ENCODE measurements around the gene MRPS34.

MRPS34 gene

GRCh38 chr16:1772908-1773702, at the start of gene MRPS34:
Gene MRPS34 (minus strand): TSS chr16:1773134. CDS start chr16:1773119, 15 bp downstream.
- TF ChIP-seq CTCF (IDR thresholded peaks at IDR 0.05; ENCODE audit: insufficient read depth, low read length, missing control alignments): peak; percentile 82
- no peak for DNase-seq (ENCODE audit: low read depth, low spot score)
- peak within 1 kb of the TSS; percentile 81 for H3K4me3 ChIP-seq (ENCODE audit: low read depth, low read length)
- POLR2A ChIA-PET: interaction anchor here (0.9 to 4.3 kb wide), 5 partner anchors 9 to 81 kb away, joined by 3 to 31 read pairs (median 4); partner anchors contain the start of genes NUBP2 and SPSB3
- CTCF ChIA-PET: interaction anchor here (0.6 to 3.0 kb wide), 8 partner anchors 9 to 67 kb away, joined by 3 to 13 read pairs (median 6); partner anchors contain the start of genes FAHD1, MAPK8IP3, NUBP2 and SPSB3

- no peak for TF ChIP-seq CTCF (IDR thresholded peaks at IDR 0.05; ENCODE audit: insufficient read depth, low read length, missing control alignments)
- DNase-seq (ENCODE audit: low read depth, low spot score): no peak
- CTCF ChIA-PET: interaction anchor here (0.7 kb wide), 1 partner anchor 39 kb away, joined by 3 read pairs; the partner anchor contains the start of genes NUBP2 and SPSB3
- POLR2A ChIA-PET: no interaction called here
- H3K4me3 ChIP-seq (ENCODE audit: low read depth, low read length): no peak overlapping the region
These were observed 49.1 kb upstream of the MRPS34 start for GRCh38 chr16:1821861-1822611.

GRCh38 chr16:1820946-1821290, 48.0 kb upstream of the MRPS34 start:
- CTCF ChIA-PET: no interaction called here
- no peak for TF ChIP-seq CTCF (IDR thresholded peaks at IDR 0.05; ENCODE audit: insufficient read depth, low read length, missing control alignments)
- POLR2A ChIA-PET: no interaction called here
- no peak overlapping the region for H3K4me3 ChIP-seq (ENCODE audit: low read depth, low read length)
- no peak for DNase-seq (ENCODE audit: low read depth, low spot score)

GRCh38 chr16:1820096-1820945, 47.4 kb upstream of the MRPS34 start:
- no peak for TF ChIP-seq CTCF (IDR thresholded peaks at IDR 0.05; ENCODE audit: insufficient read depth, low read length, missing control alignments)
- ChIA-PET POLR2A (no interaction called here), CTCF (no interaction called here)
- no peak for DNase-seq (ENCODE audit: low read depth, low spot score)
- H3K4me3 ChIP-seq (ENCODE audit: low read depth, low read length): no peak overlapping the region

- no peak for TF ChIP-seq CTCF (IDR thresholded peaks at IDR 0.05; ENCODE audit: insufficient read depth, low read length, missing control alignments)
- no peak for DNase-seq (ENCODE audit: low read depth, low spot score)
- CTCF ChIA-PET: no interaction called here
- no peak overlapping the region for H3K4me3 ChIP-seq (ENCODE audit: low read depth, low read length)
- POLR2A ChIA-PET: no interaction called here
These were observed 46.7 kb upstream of the MRPS34 start for GRCh38 chr16:1819611-1820010.

Data from AG04449 (cell line).